Heart left ventricle (tissue), 16 donors: ENCODE data around the gene CLCN1. TPM values are rescaled to one million over a fixed set of nuclear protein-coding genes. Genes with fewer than 3 reads are reported as not detected.

Experiments used
- ATAC-seq, 4 donors: fragments of 200-7000 bp; cut with Tn5 transposase; one replicate each; pipeline ENCODE4 v1.9.1; 2020 to 2022; ENCODE audit warnings: moderate library complexity in 4 of 4, mild to moderate bottlenecking in 3 of 4, moderate number of reproducible peaks in 1 of 4
- DNase-seq, 5 donors: peaks; one replicate each; pipeline ENCODE4 v3.0.0-alpha.2; 2020
- H3K27ac ChIP-seq, 12 donors: fragments of 200-600 bp; sonication (generic) in 4 of 12; one replicate each; pipeline versions ENCODE4 v1.5.0 to v1.8.0; 2016 to 2022; ENCODE audit warnings: mild to moderate bottlenecking in 2 of 12
- H3K27me3 ChIP-seq, 9 donors: fragments of 200-600 bp; sonication (generic) in 2 of 9; one replicate each; pipeline versions ENCODE4 v1.5.1 to v1.8.0; 2016 to 2022; ENCODE audit warnings: mild to moderate bottlenecking in 3 of 9
- H3K36me3 ChIP-seq, 9 donors: fragments of 200-600 bp; sonication (generic) in 2 of 9; one replicate each; pipeline versions ENCODE4 v1.5.0 to v1.8.0; 2018 to 2022; ENCODE audit warnings: mild to moderate bottlenecking in 2 of 9
- H3K4me1 ChIP-seq, 12 donors: fragments of 200-600 bp; sonication (generic) in 4 of 12; one replicate each; pipeline versions ENCODE4 v1.5.0 to v1.8.0; 2016 to 2022; ENCODE audit warnings: mild to moderate bottlenecking in 3 of 12
- H3K4me3 ChIP-seq, 12 donors: fragments of 200-600 bp; sonication (generic) in 4 of 12; one replicate each; pipeline versions ENCODE4 v1.5.0 to v1.8.0; 2017 to 2022; ENCODE audit warnings: mild to moderate bottlenecking in 9 of 12, moderate library complexity in 4 of 12
- H3K9me3 ChIP-seq, 12 donors: fragments of 200-600 bp; sonication (generic) in 4 of 12; one replicate each; pipeline versions ENCODE4 v1.5.0 to v1.8.0; 2016 to 2022; ENCODE audit warnings: mild to moderate bottlenecking in 1 of 12
- POLR2A ChIP-seq, 2 donors: fragments of 450-650 bp; IDR thresholded peaks; one replicate each; pipeline ENCODE4 v1.6.1; 2017; ENCODE audit warnings: antibody characterized with exemption in 2 of 2, mild to moderate bottlenecking in 2 of 2, moderate library complexity in 2 of 2
- WGBS, 4 donors: extraction: QIAGEN DNeasy Blood & Tissue Kit in 2 of 4; methylation state at CpG; one replicate each; pipeline versions ENCODE4 v1.1.5 to v1.1.7; 2013 to 2018; 5-methylcytosine and 5-hydroxymethylcytosine counted together
- intact Hi-C, 10 donors: fragments of 100-400 bp; cut with DNase I; formaldehyde crosslinking; loops; one replicate each; pipeline versions ENCODE4 v1.11.1 to v1.14.2; 2022
- polyA plus RNA-seq, 2 donors: library from polyadenylated mRNA; stranded (reverse); fragments of 200-250 nt; gene quantifications; one replicate each; pipeline ENCODE4 v1.2.3, GENCODE V29; 2013
- total RNA-seq, 9 donors: library from RNA; depleted of rRNA in 2 of 9; stranded (reverse); fragments of >200 nt in 2 of 9; fragmentation: NEBNext Ultra II Directional in 3 of 9; extraction: Animal tissue kit (Norgen Biotek cat#: 25700) in 3 of 9; gene quantifications; one replicate each; pipeline versions ENCODE4 v1.1.0 to v1.2.4, GENCODE V29; 2016 to 2023
- TF ChIP-seq, protein P1 (sequence below), 12 donors: fragments of 200-600 bp; sonication (generic) in 4 of 12; IDR thresholded peaks; one replicate each; pipeline versions ENCODE4 v1.5.0 to v1.8.0; 2018 to 2022; ENCODE audit warnings: antibody characterized with exemption in 12 of 12, mild to moderate bottlenecking in 5 of 12
- donor health status: ischemic (EF 13 %, LVEDD 7.1; RV severe dilation, severe dysfunction).
- donor health status: healthy with polysubstance abuse.
- donor health status: DM: no; HTN: yes; CAD: no.
- donor health status: DM: no; HTN: no; CAD: no.
- donor health status: ischemic (EF 25% LVEDD 6.9; RV normal size, moderate dysfunction).
- donor health status: ischemic (EF 25% LVEDD 5.7; RV mildly dilated, moderate dysfunction).
- donor health status: healthy.
- donor health status: DM: yes; HTN: yes; CAD: no.
- donor health status: ischemic (EF 35%, LVEDD 5.7; RV mildly dilated, moderate dysfunction).
- donor health status: nonischemic (EF 11% LVEDD 7.7; RV severe dilation, severe dysfunction).
- donor health status: DM: yes; HTN: yes; CAD: no.
- donor health status: PGD.
- donor health status: ischemic (EF 29% LVEDD 5.4; RV normal size, mild dysfunction).
- donor health status: nonischemic (EF 23%, LVEDD 6.1; RV moderate dilation, normal function).

The CLCN1 gene
- total and polyA plus RNA-seq, 11 donors, result 0.03 to 1.4 TPM; not detected in 9

- intact Hi-C loops, result loop anchor here in 2 of 10 donors (10.0 kb wide), 2 partner anchors 85 to 615 kb away; no protein-coding TSS in a partner anchor
Observed at GRCh38 chr7:143329471-143330170, 13.7 kb downstream of the CLCN1 start.

GRCh38 chr7:143331179-143331801 lies 15.4 kb downstream of the CLCN1 start:
- Histone ChIP-seq H3K27ac (no peak overlapping the region), H3K4me1 (peaks cover 0 to 7% (median 0%) of the 10 kb centered on the region in 12 donors), H3K4me3 (no peak overlapping the region), H3K27me3 (peaks cover 0 to 3% (median 0%) of the 10 kb centered on the region in 9 donors), H3K36me3 (no peaks in the 10 kb centered on the region), H3K9me3 (no peaks in the 10 kb centered on the region)
- TF ChIP-seq, protein P1, sequence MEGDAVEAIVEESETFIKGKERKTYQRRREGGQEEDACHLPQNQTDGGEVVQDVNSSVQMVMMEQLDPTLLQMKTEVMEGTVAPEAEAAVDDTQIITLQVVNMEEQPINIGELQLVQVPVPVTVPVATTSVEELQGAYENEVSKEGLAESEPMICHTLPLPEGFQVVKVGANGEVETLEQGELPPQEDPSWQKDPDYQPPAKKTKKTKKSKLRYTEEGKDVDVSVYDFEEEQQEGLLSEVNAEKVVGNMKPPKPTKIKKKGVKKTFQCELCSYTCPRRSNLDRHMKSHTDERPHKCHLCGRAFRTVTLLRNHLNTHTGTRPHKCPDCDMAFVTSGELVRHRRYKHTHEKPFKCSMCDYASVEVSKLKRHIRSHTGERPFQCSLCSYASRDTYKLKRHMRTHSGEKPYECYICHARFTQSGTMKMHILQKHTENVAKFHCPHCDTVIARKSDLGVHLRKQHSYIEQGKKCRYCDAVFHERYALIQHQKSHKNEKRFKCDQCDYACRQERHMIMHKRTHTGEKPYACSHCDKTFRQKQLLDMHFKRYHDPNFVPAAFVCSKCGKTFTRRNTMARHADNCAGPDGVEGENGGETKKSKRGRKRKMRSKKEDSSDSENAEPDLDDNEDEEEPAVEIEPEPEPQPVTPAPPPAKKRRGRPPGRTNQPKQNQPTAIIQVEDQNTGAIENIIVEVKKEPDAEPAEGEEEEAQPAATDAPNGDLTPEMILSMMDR (IDR thresholded peaks at IDR 0.05), result no peak
- TF ChIP-seq POLR2A (IDR thresholded peaks at IDR 0.05), result no peak
- DNase-seq (no peak), ATAC-seq (peak in 1 of 4 donors; percentile 41)
- intact Hi-C loops, result no loop called here
- 75 to 85% (median 81%) methylated on average over 8 of the region's 8 CpGs for WGBS, 4 donors

More at GRCh38 chr7:143329471-143330170, 13.7 kb downstream of the CLCN1 start:
- TF ChIP-seq, protein P1 (IDR thresholded peaks at IDR 0.05), result no peak
- TF ChIP-seq POLR2A (IDR thresholded peaks at IDR 0.05), result no peak
- Histone ChIP-seq H3K27ac (no peak overlapping the region), H3K36me3 (no peaks in the 10 kb centered on the region), H3K4me3 (no peak overlapping the region), H3K9me3 (no peaks in the 10 kb centered on the region), H3K4me1 (peaks cover 0 to 7% (median 0%) of the 10 kb centered on the region in 12 donors), H3K27me3 (no peaks in the 10 kb centered on the region)
- 90 to 94% (median 91%) methylated on average over 10 of the region's 10 CpGs for WGBS, 4 donors
- DNase-seq, result no peak
- no peak for ATAC-seq

DNA sequence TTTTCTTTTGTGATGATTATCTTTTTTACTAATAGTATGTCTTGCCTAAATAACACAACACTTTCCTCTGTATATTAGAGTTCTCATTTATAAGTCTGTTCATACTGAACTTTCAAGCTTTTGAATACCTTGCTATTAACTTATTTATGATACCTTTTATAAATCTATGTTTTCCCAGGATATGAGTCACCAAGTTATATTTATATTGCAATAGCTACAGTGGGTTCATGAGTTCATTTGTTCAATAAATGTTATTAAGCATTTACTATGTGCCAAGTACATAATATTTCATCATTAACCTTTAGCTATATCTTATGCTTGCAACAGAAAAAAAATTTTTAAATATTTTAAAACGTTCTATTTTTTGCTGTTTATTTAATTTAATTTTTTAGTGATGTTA lies 18.3 kb downstream of the CLCN1 start:
- H3K4me1 ChIP-seq, result peaks cover 0 to 7% (median 0%) of the 10 kb centered on the region in 12 donors
- no peak for DNase-seq
- H3K4me3 ChIP-seq, result no peak overlapping the region
- peaks cover 0 to 14% (median 0%) of the 10 kb centered on the region in 9 donors for H3K27me3 ChIP-seq
- H3K36me3 ChIP-seq, result no peaks in the 10 kb centered on the region
- intact Hi-C loops, result no loop called here
- 39 to 58% (median 44%) methylated on average over 1 of the region's 1 CpG for WGBS, 4 donors
- TF ChIP-seq, protein P1 (IDR thresholded peaks at IDR 0.05), result no peak
- TF ChIP-seq POLR2A (IDR thresholded peaks at IDR 0.05), result no peak
- H3K9me3 ChIP-seq, result no peaks in the 10 kb centered on the region
- no peak for ATAC-seq
- no peak overlapping the region for H3K27ac ChIP-seq

DNA sequence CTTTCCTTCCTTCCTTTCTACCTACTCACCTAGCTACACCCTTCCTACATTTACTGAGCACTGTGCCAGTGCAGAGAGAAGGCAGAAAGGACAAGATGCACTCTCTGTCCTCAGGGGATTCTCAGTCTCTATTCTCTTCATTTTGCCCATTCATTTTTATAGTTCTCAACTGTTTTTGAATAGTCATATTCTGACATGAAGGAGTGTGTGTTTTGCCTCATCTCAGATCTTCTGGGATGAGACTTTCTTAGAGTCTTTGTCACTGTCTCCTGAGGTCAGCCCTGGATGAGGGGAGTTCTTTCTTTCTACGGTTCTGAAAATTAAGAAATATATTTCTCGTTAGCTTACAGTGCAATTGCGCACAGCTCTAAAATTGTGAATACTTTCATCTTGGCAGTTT lies 21.3 kb downstream of the CLCN1 start:
- ATAC-seq, result no peak
- peaks cover 0 to 24% (median 0%) of the 10 kb centered on the region in 9 donors for H3K27me3 ChIP-seq
- 85 to 92% (median 89%) methylated on average over 3 of the region's 3 CpGs for WGBS, 4 donors
- intact Hi-C loops, result no loop called here
- no peaks in the 10 kb centered on the region for H3K36me3 ChIP-seq
- H3K27ac ChIP-seq, result no peak overlapping the region
- H3K4me3 ChIP-seq, result no peak overlapping the region
- no peaks in the 10 kb centered on the region for H3K4me1 ChIP-seq
- DNase-seq, result no peak
- no peaks in the 10 kb centered on the region for H3K9me3 ChIP-seq
- TF ChIP-seq POLR2A (IDR thresholded peaks at IDR 0.05), result no peak
- TF ChIP-seq, protein P1 (IDR thresholded peaks at IDR 0.05), result no peak
